Measurements from ENCODE around the gene GNA14.
"Not testable (repeated sequence)": the region's sequence is repeated elsewhere in the genome, so short reads cannot be mapped to it uniquely, and the experiment has no call there.

The GNA14 gene

GRCh38 chr9:77587042-77587441, 61.1 kb downstream of the GNA14 start:
- no peak for DNase-seq

- no peak for DNase-seq
Measured at GRCh38 chr9:77586591-77586990, 61.5 kb downstream of the GNA14 start.

GRCh38 chr9:77585335-77585786, 62.8 kb downstream of the GNA14 start:
- no peak for DNase-seq

GRCh38 chr9:77584927-77585326, 63.2 kb downstream of the GNA14 start:
- DNase-seq: not testable (repeated sequence)

- DNase-seq: no peak
Measured at GRCh38 chr9:77582961-77583576, 65.1 kb downstream of the GNA14 start.

- DNase-seq: no peak
Measured at GRCh38 chr9:77582525-77582924, 65.6 kb downstream of the GNA14 start.

- no peak for DNase-seq
Measured at GRCh38 chr9:77575785-77576184, 72.3 kb downstream of the GNA14 start.

- DNase-seq: no peak
Measured at GRCh38 chr9:77569335-77569734, 78.8 kb downstream of the GNA14 start.

- DNase-seq: no peak
Measured at GRCh38 chr9:77563174-77563573, 84.9 kb downstream of the GNA14 start.

GRCh38 chr9:77562019-77562748, 85.9 kb downstream of the GNA14 start:
- no peak for DNase-seq

GRCh38 chr9:77561331-77562018, 86.6 kb downstream of the GNA14 start:
- no peak for DNase-seq

GRCh38 chr9:77556396-77556795, 91.7 kb downstream of the GNA14 start:
- DNase-seq: no peak

GRCh38 chr9:77554586-77555105, 93.5 kb downstream of the GNA14 start:
- no peak for DNase-seq

- DNase-seq: no peak
Measured at GRCh38 chr9:77547106-77547730, 100.9 kb downstream of the GNA14 start.

GRCh38 chr9:77546376-77546950, 101.7 kb downstream of the GNA14 start:
- no peak for DNase-seq

- no peak for DNase-seq
Measured at GRCh38 chr9:77544546-77544945, 103.6 kb downstream of the GNA14 start.

- DNase-seq: no peak
Measured at GRCh38 chr9:77543131-77543822, 104.8 kb downstream of the GNA14 start.

- no peak for DNase-seq
Measured at GRCh38 chr9:77541600-77541999, 106.5 kb downstream of the GNA14 start.

- no peak for DNase-seq
Measured at GRCh38 chr9:77541055-77541454, 107.1 kb downstream of the GNA14 start.

- DNase-seq: no peak
Measured at GRCh38 chr9:77534376-77535057, 113.6 kb downstream of the GNA14 start.

GRCh38 chr9:77533671-77534070, 114.5 kb downstream of the GNA14 start:
- no peak for DNase-seq

GRCh38 chr9:77532607-77533006, 115.5 kb downstream of the GNA14 start:
- DNase-seq: no peak

Measured in activated CD4-positive, CD25-positive, alpha-beta regulatory T cell treated with anti-CD3 and anti-CD28 coated beads, Interleukin-2, amount 50 U/mL, for 72 hours (primary cell).